ENCODE data around the gene CTTNBP2. TPM values are rescaled to one million over a fixed set of nuclear protein-coding genes. Genes with fewer than 3 reads are reported as not detected.

Gene CTTNBP2
- total and polyA plus RNA-seq, 2 donors (not counting 1 experiment from before 2014, with no cell fraction given): 0.04 to 0.27 TPM

DNA sequence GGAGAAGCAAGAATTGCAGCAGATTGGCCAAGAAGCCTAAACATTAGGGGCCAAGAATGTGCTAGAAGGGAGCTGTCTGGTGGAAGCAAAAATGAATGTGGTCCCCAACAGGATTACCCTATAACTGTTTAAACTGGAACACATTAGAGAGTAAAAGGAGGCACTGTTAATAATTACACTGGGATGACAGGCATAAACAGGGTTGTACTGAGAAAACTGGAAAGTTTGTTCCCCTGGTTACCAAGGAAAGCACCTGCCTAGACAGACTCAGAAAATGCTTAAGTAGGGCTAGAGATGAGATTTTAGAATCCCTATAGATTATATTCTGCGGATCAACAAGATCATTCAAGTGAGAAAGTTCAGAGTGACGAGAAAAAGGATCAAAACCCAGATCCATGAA is 100.8 kb downstream of the CTTNBP2 start:
- no peak overlapping the region for H3K4me3 Mint-ChIP-seq
- 91% methylated on average over 1 of the region's 2 CpGs for WGBS (ENCODE audit: insufficient coverage)
- Histone ChIP-seq H3K4me3 (ENCODE audit: control extremely low read depth in 1 of 5, extremely low read depth in 1 of 5, insufficient read depth in 1 of 5, low read depth in 2 of 5, low read length in 4 of 5) (no peak overlapping the region), H3K27me3 (replicated peaks in 1 of 4; ENCODE audit: control extremely low read depth in 1 of 4, control insufficient read depth in 3 of 4, insufficient read depth in 4 of 4, low read length in 3 of 4) (no peaks in the 10 kb centered on the region), H3K36me3 (replicated peaks in 1 of 2; ENCODE audit: control extremely low read depth in 1 of 2, control insufficient read depth in 1 of 2, extremely low read depth in 1 of 2, insufficient read depth in 2 of 2, low read length in 1 of 2) (no peaks in the 10 kb centered on the region), H3K79me2 (ENCODE audit: control insufficient read depth, insufficient read depth, low read length) (no peaks in the 10 kb centered on the region), H2AFZ (ENCODE audit: insufficient read depth, low read depth, low read length, poor library complexity, severe bottlenecking) (no peak overlapping the region), H4K20me1 (ENCODE audit: control insufficient read depth, insufficient read depth, low read length, poor library complexity, severe bottlenecking) (no peaks in the 10 kb centered on the region), H3K4me2 (replicated peaks; ENCODE audit: low read depth, low read length, poor library complexity, severe bottlenecking) (no peak overlapping the region), H3K9me3 (ENCODE audit: control extremely low read depth in 1 of 3, control insufficient read depth in 2 of 3, insufficient read depth in 1 of 3, low read length in 2 of 3) (no peaks in the 10 kb centered on the region), H3K4me1 (ENCODE audit: control insufficient read depth in 2 of 2, insufficient read depth in 2 of 2, low read length in 2 of 2) (no peaks in the 10 kb centered on the region), H3K9ac (ENCODE audit: low read length) (no peak overlapping the region), H3K27ac (ENCODE audit: low read length in 2 of 2) (no peak overlapping the region)
- H3K27me3 Mint-ChIP-seq: peaks cover 15% of the 10 kb centered on the region
- ChIA-PET CTCF (no interaction called here), POLR2A (no interaction called here)
- TF ChIP-seq, protein P1, sequence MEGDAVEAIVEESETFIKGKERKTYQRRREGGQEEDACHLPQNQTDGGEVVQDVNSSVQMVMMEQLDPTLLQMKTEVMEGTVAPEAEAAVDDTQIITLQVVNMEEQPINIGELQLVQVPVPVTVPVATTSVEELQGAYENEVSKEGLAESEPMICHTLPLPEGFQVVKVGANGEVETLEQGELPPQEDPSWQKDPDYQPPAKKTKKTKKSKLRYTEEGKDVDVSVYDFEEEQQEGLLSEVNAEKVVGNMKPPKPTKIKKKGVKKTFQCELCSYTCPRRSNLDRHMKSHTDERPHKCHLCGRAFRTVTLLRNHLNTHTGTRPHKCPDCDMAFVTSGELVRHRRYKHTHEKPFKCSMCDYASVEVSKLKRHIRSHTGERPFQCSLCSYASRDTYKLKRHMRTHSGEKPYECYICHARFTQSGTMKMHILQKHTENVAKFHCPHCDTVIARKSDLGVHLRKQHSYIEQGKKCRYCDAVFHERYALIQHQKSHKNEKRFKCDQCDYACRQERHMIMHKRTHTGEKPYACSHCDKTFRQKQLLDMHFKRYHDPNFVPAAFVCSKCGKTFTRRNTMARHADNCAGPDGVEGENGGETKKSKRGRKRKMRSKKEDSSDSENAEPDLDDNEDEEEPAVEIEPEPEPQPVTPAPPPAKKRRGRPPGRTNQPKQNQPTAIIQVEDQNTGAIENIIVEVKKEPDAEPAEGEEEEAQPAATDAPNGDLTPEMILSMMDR (IDR thresholded peaks at IDR 0.05): no peak
- TF ChIP-seq EZH2 (IDR thresholded peaks at IDR 0.05; ENCODE audit: borderline replicate concordance, insufficient read depth, low read depth, low read length, poor library complexity, severe bottlenecking): no peak
- H3K27ac Mint-ChIP-seq: no peak overlapping the region
- intact Hi-C loops (cut with micrococcal nuclease): no loop called here
- no peak for DNase-seq
- no peaks in the 10 kb centered on the region for H3K9me3 Mint-ChIP-seq (ENCODE audit: insufficient read depth)
- ATAC-seq (ENCODE audit: low read depth): no peak
- peaks cover 9% of the 10 kb centered on the region for H3K4me1 Mint-ChIP-seq

DNA sequence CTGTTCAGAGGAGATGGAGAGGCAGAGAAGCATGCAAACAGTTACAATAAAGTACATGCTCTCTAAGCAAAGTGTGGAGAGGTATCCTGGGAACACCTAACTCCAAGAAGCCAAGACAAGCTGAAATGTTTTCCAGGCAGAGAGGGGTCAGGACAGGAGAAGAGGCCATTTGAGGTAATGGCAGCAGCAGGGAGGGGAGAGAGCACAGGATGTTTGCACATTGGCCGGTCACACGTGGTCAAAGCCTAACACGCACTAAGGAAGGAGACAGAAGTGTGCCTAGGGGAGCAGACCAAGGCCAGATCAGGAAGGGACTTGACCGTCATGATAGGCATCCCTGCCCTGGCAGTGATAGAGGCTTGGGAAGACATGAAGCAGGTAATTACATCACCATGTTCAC is 101.5 kb downstream of the CTTNBP2 start:
- no peaks in the 10 kb centered on the region for H4K20me1 ChIP-seq (ENCODE audit: control insufficient read depth, insufficient read depth, low read length, poor library complexity, severe bottlenecking)
- no peak overlapping the region for H3K27ac Mint-ChIP-seq
- intact Hi-C loops (cut with micrococcal nuclease): no loop called here
- no peak overlapping the region for H3K4me3 Mint-ChIP-seq
- H3K4me1 ChIP-seq (ENCODE audit: control insufficient read depth in 2 of 2, insufficient read depth in 2 of 2, low read length in 2 of 2): no peaks in the 10 kb centered on the region
- H3K4me2 ChIP-seq (replicated peaks; ENCODE audit: low read depth, low read length, poor library complexity, severe bottlenecking): no peak overlapping the region
- no peak overlapping the region for H2AFZ ChIP-seq (ENCODE audit: insufficient read depth, low read depth, low read length, poor library complexity, severe bottlenecking)
- WGBS (ENCODE audit: insufficient coverage): 95% methylated on average over 4 of the region's 4 CpGs
- no peaks in the 10 kb centered on the region for H3K27me3 ChIP-seq (replicated peaks in 1 of 4; ENCODE audit: control extremely low read depth in 1 of 4, control insufficient read depth in 3 of 4, insufficient read depth in 4 of 4, low read length in 3 of 4)
- H3K4me3 ChIP-seq (ENCODE audit: control extremely low read depth in 1 of 5, extremely low read depth in 1 of 5, insufficient read depth in 1 of 5, low read depth in 2 of 5, low read length in 4 of 5): no peak overlapping the region
- no peaks in the 10 kb centered on the region for H3K9me3 ChIP-seq (ENCODE audit: control extremely low read depth in 1 of 3, control insufficient read depth in 2 of 3, insufficient read depth in 1 of 3, low read length in 2 of 3)
- H3K9ac ChIP-seq (ENCODE audit: low read length): no peak overlapping the region
- DNase-seq (no peak), ATAC-seq (ENCODE audit: low read depth) (no peak)
- ChIA-PET POLR2A (no interaction called here), CTCF (no interaction called here)
- H3K79me2 ChIP-seq (ENCODE audit: control insufficient read depth, insufficient read depth, low read length): no peaks in the 10 kb centered on the region
- H3K9me3 Mint-ChIP-seq (ENCODE audit: insufficient read depth): no peaks in the 10 kb centered on the region
- peaks cover 9% of the 10 kb centered on the region for H3K4me1 Mint-ChIP-seq
- H3K36me3 ChIP-seq (replicated peaks in 1 of 2; ENCODE audit: control extremely low read depth in 1 of 2, control insufficient read depth in 1 of 2, extremely low read depth in 1 of 2, insufficient read depth in 2 of 2, low read length in 1 of 2): no peaks in the 10 kb centered on the region
- H3K27me3 Mint-ChIP-seq: peaks cover 15% of the 10 kb centered on the region
- H3K27ac ChIP-seq (ENCODE audit: low read length in 2 of 2): no peak overlapping the region
- TF ChIP-seq, protein P1 (IDR thresholded peaks at IDR 0.05): no peak
- TF ChIP-seq EZH2 (IDR thresholded peaks at IDR 0.05; ENCODE audit: borderline replicate concordance, insufficient read depth, low read depth, low read length, poor library complexity, severe bottlenecking): no peak
